ENCODE measurements around the gene LTBP2.

Gene LTBP2

DNA sequence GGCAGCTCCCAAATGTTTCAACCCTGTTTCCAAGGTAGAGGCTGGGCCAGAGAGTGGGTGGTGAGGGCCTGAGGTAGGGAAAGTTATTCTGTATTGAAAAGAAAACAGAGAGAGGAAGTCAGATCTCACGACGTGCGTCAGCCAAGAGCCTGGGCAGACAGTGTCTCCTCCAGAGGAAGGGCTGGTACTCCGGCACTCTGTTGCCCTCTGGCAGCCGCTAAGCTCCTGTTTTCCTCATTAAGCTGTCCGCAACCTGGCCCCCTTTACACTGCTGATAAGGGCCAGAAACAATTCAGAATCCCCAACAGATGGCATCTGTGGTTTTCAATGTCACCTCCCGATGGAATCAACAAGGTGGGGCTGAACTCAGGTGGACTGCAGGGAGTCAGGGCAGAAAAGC lies 26.0 kb upstream of the LTBP2 start:
- peak; percentile 10 for DNase-seq (ENCODE audit: low spot score)

DNA sequence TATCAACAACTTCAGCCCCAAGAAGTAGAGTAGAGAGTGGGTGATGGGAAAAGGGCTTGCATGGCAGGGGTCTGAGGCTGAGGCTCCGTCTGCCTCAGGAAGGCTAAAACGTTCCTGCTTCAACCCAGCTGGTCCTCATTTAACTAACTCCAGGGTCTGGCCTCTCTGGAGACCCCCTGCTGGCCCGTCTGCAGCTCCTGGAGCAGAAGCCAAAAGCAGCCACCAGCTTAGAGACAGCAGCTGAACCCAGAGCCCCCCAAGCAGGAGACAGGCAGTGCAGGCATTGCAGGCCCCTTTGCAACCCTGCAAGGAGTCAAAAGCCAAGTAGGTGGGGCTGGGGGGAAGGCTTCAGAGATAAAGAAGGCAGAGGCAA lies 25.1 kb upstream of the LTBP2 start:
- no peak for DNase-seq (ENCODE audit: low spot score)

DNA sequence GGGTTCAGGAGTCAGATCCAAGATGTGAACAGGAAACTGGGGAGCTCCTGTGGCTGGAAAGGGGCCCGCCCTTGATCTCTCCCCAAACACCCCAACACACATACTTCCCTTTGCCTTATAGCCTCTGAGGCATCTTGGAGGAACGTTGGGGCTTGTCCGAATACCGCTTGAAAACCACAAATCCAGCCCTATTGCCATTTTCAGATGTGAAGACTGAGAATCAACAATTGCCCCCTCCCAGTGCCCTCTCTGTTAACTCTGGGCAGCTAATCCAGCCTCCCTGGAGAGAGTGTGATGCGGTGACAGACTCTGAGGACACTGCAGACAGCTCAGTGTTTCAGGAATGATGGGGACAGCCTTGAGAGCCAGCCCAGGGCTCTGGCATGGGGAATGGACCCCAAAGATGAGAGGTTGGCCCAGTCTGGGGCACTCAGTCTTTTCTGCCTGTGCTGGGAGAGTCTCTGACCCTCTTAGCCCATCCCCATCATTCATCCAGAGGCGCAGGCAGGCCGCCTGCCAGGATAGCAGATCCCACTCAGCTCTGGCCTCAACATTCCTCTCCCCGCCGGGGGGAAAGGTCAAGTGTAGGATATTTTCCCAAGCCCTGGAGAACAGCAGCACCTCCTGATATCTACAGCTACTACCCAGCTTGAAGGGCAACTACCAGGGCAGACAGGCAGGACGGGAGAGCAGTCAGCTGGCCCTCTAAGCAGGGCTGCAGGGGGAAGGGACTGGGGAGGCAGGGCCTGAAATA lies 24.6 kb upstream of the LTBP2 start:
- DNase-seq (ENCODE audit: low spot score) = no peak

DNA sequence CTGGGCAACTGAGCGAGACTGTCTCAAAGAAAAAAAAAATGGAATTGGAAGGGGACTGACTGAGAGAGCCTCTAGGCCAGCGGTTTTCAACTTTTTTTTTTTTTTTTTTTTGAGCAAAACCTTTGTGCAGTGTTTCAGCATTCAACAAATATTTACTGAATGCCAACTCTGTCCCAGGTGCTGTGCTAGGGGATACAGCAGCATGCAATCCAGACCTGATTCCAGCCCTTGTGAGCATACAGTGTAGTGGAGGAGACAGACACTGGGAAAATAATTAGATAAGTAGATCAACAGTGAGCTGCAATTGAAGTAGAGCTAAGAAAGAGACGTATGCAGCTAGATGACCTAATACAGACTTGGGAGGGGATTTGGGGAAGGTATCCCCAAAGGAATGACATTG lies 23.8 kb upstream of the LTBP2 start:
- no peak for DNase-seq (ENCODE audit: low spot score)

DNA sequence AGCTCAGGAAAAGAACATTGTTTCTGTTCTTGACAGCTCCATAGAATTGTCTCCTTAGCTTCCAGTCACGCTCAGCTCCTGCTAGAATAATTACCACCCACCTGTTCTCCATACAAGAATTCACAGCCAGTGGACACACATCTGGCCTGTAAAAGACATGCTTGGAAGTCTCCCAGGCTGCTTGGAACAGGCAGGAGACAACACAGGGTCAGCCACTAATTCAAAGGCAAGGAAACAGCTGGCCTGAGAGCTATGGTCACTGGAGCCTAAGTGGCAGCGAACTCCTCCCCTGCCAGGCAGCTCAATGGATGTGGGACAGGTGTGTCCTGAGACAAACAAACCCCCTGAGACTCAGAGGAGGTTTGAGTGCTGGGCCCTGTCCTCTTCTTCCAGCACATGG lies 22.9 kb upstream of the LTBP2 start:
- no peak for DNase-seq (ENCODE audit: low spot score)

DNA sequence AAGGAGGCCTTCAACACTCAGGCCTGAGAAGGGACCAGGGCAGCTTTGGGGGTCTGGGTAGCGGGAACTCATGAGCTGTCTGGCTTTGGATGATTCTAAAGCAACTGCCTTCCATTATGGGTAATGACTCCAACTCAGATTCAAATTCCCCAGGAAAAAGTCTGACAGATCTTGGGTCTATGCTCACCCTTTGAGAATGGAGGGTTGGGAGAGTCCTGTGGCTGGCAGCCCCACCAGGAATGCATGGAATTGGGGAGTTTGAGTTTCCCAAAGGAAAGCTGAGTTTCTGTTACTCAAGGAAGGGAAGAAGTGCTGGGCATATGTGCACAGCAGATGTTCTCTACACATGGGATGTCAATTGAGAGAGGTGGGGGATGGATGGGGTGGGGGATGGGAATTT lies 22.4 kb upstream of the LTBP2 start:
- DNase-seq (ENCODE audit: low spot score) = no peak

DNA sequence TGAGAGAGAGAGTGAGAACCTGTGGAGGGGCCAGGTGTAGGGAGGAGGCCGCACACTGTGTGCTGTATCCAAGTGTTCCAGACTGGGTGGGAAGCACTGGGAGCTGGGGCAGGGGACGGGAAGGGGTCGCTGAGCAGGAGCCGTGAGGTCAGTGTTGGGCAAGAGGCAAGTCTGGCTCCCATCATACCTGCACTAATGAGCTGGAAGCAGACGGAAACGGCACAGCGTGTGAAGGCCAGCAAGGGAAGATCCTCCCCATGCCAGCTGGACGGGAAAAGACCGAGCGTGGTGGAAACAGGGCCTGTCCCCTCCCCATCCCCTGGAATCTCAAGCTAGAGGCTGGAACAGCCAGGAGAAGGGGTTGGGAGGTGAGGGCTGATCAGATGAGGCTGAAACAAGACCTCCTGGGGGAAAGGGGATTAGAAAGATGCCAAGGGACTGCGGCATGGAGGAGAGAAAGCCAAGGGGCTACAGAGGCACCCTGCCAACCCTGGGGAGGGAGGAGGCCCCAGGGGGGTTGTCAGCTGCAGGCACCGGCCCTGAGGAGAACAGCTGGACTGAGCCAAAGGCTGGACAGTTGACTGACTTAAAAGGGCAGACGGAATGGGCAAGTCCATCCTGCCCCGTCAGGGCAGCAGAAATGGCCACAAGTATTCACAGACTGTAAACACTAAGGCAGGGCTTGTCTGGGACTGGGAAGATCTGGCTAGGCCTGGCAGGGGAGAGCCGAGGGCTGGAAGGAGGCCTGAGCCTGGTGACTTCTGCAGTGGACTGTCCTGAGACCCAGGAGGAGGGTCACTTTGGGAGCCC lies 19.0 kb upstream of the LTBP2 start:
- DNase-seq (ENCODE audit: low spot score) = no peak

DNA sequence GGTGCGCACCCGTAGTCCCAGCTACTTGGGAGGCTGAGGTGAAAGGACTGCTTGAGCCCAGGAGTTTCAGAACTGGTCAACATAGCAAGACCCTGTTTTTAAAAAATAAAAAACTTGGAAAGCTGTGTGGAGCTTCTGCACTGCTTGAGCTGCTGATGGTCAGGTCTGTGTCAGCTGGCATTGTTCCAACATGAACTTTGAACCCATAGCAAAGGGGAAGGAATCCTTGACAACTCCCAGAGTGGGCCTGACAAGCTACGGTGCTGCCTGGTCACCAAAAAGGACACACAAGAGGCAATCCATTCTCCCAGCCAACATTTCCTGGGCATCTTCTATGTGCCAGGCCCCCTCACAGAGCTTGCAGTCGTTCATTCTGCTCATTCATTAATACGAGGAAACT lies 16.4 kb upstream of the LTBP2 start:
- DNase-seq (ENCODE audit: low spot score) = no peak

DNA sequence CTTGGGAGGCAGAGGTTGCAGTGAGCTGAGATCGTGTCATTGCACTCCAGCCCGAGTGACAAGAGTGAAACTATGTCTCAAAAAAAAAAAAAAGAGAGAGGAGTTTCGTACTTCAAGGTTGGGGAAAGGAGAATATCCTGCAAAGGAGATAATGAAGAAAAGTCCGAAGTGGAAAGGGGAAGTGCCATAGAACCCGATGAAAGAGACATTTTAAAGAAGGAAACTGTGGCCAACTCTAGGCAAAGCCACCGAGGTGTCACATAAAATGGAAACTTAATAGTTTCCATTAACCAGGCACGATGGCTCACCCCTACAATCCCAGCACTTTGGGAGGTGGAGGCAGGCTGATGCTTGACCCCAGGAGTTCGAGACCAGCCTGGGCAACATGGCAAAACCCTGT lies 15.0 kb upstream of the LTBP2 start:
- DNase-seq (ENCODE audit: low spot score) = no peak

DNA sequence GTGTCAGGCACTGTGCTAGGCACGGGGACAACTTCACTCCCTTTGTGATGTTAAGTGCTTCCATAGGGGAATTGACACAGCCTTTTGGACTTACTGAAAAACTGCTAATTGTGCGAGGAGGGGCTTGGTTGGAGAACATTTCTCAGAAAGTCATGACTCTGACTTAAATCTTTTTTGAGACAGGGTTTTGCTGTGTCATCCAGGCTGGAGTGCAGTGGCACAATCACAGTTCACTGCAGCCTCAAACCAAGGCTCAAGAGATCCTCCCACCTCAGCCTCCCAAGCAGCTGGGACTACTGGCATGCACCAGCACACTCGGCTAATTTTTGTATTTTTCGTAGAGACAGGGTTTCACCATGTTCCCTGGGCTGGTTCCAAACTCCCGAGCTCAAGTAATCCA lies 10.2 kb upstream of the LTBP2 start:
- DNase-seq (ENCODE audit: low spot score) = no peak

DNA sequence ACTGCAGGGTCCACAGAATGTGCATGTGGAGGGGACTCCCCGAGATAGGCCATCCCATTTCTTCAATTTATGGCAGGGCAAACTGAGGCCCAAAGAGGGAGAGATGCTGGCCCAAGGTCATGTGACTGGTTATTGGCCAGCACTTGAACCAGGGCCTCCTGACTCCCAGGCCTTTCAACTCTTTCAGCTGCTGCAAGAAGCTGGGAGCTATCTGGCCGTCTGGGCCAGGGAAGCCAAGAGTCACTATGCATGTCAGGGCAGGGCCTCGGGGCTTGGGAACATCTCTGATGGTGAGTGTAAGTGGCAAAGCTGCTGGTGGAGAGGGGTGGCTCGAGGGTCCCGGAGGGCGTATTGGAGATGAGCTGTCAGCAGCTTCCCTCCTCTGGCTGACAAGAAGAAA lies 9.5 kb upstream of the LTBP2 start:
- no peak for DNase-seq (ENCODE audit: low spot score)

DNA sequence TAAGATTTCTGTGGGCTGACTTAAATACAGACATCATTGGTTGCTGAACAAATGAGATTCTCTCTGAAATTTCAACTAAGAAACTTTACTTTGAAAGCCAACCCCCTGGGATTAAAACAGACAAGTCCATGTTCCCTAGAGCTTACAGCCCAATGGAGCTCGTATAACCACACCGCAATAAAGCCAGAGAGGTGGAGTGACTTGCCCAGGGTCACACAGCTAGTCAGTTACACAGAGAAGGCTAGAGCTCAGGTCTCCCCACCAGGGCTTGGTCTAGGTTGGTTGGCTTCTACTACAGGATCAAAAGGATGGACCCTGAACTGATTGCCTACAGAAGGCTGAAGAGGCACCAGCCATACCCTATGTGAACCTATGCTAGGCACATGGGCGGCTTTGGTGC lies 8.9 kb upstream of the LTBP2 start:
- DNase-seq (ENCODE audit: low spot score) = no peak

DNA sequence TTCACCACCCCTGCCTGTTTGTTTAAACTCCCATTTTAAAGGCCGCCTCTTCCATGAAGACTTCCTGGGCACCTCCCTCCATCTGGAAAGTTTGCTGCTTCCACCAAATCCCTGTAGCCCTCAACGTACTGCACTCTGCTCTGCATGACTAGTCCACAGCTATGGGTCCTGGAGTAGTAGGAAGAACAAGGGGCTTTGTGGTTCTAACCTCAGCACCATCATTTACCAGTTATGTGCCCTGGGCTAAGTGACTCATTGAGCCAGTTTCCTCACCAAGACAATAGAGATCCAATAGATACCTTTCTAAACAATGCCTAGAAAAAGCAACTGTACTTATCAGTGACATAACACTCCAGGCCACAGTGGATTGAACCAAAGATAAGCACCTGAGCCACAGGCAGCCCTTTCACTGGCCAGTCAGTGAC lies 8.5 kb upstream of the LTBP2 start:
- no peak for DNase-seq (ENCODE audit: low spot score)

DNA sequence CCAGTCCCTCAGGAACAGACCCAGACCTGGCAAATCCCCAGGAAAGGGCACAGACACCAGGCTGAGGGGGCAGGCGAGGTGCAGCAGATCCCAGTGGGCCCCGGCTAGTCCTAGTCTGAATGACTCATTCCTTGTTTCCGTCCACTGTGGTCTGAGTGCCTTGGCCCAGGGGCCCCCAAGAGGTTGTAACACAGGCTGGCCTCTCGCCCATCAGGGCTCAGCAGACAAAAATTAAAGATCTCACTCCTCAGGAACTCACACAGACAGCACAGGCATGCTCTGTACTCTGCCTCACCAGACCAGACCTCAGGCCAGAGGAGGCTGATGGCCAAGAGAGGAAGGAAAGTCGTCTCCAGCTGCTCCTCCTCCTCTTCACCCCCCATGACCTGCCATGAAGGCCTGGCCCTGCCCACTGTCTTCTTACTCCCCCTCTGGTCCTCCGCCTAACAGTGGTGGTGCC lies 7.7 kb upstream of the LTBP2 start:
- no peak for DNase-seq (ENCODE audit: low spot score)

DNA sequence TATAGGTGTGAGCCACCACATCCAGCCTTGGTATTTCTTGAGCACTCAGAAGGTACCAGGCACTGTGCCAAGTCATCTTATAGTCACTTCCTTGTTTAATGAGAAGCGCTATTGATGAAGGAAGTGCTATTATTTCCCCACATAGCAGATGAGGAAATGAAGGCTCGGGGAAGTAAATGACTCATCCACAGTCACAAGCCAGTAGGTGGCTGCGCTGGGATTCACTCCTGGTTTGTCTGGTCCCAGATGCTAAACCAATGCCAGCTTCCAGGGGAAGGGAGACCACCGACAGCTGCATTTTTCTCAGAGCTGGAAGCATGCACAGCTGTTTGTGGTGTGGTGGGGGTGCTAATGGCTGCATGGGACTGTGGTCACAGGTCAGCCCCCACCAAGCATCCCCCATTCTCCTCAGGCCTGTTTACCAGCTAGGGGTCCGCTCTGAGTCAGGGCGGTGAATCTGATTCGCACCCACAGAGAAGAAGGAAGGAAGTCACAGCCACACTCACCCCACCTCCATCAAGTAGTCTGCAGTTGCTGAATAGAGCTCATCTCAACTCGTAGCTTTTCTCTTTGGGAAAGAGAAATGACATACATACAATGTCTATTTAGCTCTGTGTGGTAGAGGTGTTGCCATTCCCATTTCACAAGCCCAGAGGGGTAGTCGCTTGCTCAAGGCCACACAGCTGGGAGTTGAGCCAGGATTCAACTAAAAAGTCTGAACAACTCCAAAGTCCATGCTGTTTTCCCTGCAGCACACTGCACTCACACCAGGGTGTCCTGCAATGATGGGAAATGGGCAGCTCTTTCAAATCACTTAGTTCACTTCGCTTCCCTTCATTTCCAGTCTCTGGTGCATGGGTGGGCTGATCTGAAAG lies 6.3 kb upstream of the LTBP2 start:
- DNase-seq (ENCODE audit: low spot score) = peak; percentile 40

DNA sequence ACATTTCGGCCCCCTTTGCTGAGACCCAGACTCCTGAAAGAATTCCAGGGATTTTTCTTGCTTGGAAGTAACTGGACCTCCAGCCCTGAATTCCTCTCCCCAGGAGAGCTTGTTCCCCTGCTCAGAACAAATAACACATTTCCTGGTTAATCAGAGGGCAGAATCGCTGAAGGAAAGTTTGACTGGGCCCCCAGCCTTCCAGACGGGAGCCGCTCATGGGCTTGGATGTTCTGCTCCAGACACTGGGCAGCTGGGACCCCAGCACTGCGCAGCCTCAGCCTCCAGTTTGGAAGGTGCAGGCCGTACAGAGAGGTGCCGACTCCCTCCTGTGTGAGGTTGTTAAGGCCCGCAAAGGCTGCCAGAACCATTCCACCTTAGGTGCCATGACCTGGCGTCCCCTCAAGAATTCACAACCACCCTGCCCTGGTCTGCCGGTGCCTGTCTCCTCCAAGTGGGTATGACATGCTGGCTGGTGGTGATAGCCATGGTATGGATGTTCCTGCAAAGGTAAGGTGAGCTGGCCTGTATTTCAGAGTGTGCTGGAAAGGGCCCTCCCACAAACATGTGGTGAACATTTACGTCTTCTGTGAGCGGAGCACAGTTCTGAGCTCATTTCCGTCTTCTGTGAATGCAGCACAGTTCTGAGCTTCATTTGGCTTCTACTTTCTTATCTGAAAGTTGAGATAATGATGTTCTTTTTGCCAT lies 5.1 kb upstream of the LTBP2 start:
- no peak for DNase-seq (ENCODE audit: low spot score)

DNA sequence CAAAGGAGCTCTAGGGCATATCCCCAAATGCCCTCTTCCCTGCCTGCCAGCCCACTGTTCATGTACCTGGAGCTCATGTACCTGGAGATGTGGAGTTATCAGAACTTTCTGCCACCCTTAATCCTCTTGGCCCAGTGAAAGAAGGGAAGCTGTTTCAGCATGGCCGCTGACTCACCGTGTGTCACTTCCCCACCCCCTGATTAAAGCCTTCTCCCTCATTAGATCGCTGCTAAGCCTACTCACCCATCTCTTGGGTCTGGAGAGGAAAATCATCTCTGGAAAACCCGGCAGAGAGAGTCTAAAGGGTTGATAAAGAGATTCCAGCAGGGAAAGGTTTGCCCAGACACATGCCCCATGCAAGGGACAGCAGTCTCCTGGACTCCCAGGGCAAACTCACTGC lies 4.5 kb upstream of the LTBP2 start:
- DNase-seq (ENCODE audit: low spot score) = no peak

DNA sequence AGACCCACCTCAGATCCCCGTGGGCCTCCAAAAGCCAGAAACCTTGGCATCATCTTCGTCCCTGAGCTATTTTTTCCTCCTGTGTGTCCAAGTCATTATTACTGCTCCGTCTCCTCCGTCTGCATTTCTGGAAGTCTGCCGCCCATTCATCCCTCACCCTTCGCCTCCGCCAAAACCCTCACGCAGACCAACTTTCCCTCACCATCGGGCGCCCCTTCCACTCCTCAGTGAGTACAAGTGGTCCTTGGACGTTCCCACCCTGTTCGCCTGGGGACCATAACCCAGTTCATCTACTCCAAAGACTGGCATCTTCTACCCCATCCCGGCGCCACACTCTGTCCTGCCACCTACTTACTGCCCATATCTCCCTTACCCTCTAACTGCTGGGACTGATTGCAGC lies 3.7 kb upstream of the LTBP2 start:
- no peak for DNase-seq (ENCODE audit: low spot score)

DNA sequence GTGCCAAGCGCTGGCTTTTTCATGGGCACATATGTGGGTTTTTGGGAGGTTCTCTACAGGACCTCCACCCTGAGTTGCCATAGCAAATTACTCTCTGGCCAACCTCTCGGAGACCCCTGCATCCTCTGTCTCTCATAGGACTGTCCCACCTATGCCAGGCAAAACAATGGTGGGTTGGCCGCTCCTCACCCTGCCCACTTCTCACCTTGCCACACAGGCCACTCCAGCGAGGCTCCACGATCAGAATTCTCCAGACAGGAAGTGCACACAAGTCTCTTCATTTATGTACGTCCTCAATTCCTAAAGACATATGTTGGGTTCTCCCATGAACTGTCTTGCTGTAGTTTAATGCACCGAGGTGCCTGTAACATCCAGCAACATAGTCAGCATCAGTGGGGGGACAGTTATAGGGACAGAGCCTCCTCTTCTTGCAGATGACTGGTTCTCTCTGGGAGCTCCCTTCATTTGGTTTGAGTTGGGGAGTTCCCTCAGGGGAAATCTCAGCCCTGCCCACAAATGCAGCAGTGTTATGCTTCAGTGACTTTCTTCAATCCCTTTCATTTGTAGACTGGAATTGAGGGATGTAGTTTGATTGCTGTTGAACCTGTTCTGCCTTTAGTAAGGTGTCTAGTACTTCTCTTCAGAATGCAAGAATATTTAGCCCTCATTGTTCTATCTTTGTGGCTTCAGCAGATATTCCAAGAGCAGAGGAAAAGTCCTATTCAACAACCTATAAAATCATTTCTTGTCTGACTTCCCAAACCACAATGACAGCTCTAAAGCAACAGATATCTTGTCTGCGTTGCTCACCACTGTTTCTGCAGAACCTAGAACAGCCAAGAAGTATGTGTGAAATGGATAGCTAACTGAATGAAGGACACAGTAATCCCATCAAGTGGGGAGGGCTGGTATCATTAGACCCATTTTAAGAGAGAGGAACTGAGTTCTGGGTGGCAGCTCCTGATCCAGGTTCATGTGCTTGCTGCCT lies 2.8 kb upstream of the LTBP2 start:
- DNase-seq (ENCODE audit: low spot score) = no peak

DNA sequence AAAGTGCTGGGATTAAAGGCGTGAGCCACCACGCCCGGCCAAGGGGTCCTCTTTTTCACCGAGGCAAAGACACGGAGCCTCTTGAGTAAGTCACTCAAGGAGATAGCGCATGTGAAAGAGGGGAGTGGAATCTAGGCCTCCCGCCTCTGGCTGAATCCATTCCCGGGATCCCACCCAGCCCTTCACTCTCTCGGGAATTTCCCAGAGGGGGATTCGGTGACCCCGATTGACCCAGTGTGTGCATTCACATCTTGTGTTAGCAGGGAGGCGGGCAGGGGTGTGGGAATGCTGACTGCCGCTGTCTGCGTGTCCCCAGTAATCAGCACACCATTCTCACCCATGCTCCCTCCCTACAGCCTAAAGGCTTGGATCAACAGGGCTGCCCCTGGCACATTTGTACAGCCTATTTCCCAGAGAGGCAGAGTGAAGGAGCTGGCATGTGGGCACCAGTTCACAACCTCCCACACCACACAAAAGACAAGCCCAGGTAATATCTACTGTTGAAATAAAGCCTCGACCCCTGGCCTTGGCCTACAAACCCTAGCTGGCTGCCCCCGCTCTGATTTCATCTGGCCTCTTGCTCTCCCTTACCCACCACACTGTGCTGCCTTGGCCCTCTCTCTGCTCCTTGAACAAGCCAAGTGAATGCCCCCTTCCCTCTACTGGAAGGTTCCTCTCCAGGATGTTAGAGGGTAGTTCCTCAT lies 1.3 kb upstream of the LTBP2 start:
- no peak for DNase-seq (ENCODE audit: low spot score)
